Measurements from ENCODE around the gene KANSL1.
"Not testable (repeated sequence)": the region's sequence is repeated elsewhere in the genome, so short reads cannot be mapped to it uniquely, and the experiment has no call there.

KANSL1 gene

DNA sequence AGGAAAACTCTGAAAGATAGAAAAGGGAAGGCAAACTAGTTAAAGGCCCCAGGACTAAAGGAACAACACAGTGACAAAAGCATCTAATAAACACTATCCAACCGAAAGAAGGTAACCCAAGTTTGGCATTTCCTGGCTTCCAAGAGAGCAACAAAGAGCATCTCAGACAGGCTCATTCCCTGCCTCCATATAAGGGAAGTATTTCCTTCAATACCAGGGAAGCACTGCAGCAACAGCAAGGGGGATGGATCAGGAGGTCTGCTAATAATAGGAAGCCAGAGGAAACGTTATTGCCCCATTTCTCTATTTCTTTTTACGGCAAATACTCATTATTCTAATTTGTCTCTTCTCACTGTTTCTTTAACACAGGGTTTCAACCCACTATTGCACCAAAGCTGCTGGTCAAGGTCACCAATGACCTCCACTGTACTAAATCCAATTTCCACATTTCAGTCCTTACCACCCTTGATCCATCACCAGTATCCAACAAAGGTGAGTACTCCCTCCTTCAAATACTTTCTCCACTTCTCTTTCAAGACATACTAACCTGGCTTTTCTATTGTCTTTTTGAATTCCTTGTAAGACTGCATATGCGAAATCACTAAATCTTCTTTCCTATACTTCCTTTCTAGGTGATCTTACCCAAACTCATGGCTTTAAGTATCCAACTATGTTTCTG lies 86.1 kb downstream of the KANSL1 start:
- no peak overlapping the region for H3K27ac ChIP-seq (ENCODE audit: insufficient read depth, low read length, poor library complexity, severe bottlenecking)
- DNase-seq: no peak
- H3K27me3 ChIP-seq (replicated peaks; ENCODE audit: control insufficient read depth, insufficient read depth, low read length, poor library complexity, severe bottlenecking): no peaks in the 10 kb centered on the region
- no peaks in the 10 kb centered on the region for H3K9me3 ChIP-seq (ENCODE audit: control insufficient read depth, low read length)
- peaks cover 24% of the 10 kb centered on the region for H3K4me1 ChIP-seq (ENCODE audit: control insufficient read depth, insufficient read depth, low read length, poor library complexity, severe bottlenecking)
- H3K4me3 ChIP-seq (ENCODE audit: insufficient read depth, low read depth, low read length, poor library complexity, severe bottlenecking): no peak overlapping the region
- no peaks in the 10 kb centered on the region for H3K36me3 ChIP-seq (ENCODE audit: control insufficient read depth, insufficient read depth, low read length)

DNA sequence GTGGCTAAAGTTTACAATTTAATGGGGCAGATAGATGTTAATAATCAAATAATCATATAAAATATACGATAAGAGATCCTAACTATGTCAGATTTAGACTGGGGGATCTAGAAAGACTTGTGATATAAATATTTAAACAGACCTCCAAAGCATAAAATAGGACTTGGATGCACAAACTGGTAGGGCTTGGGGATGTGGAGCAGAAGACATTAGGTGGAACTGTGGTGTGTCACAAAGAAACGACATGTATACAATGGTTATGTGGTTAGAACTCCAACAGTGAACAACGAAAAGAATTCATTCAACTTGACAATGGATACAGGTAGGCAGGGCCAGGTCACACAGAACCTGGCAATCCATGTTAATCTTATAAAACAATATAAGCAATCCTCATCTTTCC lies 90.4 kb downstream of the KANSL1 start:
- not testable (repeated sequence) for H3K27ac ChIP-seq (ENCODE audit: insufficient read depth, low read length, poor library complexity, severe bottlenecking); H3K36me3 ChIP-seq (ENCODE audit: control insufficient read depth, insufficient read depth, low read length); DNase-seq; H3K4me3 ChIP-seq (ENCODE audit: insufficient read depth, low read depth, low read length, poor library complexity, severe bottlenecking); H3K27me3 ChIP-seq (replicated peaks; ENCODE audit: control insufficient read depth, insufficient read depth, low read length, poor library complexity, severe bottlenecking); H3K9me3 ChIP-seq (ENCODE audit: control insufficient read depth, low read length)
- peaks cover 27% of the 10 kb centered on the region for H3K4me1 ChIP-seq (ENCODE audit: control insufficient read depth, insufficient read depth, low read length, poor library complexity, severe bottlenecking)

DNA sequence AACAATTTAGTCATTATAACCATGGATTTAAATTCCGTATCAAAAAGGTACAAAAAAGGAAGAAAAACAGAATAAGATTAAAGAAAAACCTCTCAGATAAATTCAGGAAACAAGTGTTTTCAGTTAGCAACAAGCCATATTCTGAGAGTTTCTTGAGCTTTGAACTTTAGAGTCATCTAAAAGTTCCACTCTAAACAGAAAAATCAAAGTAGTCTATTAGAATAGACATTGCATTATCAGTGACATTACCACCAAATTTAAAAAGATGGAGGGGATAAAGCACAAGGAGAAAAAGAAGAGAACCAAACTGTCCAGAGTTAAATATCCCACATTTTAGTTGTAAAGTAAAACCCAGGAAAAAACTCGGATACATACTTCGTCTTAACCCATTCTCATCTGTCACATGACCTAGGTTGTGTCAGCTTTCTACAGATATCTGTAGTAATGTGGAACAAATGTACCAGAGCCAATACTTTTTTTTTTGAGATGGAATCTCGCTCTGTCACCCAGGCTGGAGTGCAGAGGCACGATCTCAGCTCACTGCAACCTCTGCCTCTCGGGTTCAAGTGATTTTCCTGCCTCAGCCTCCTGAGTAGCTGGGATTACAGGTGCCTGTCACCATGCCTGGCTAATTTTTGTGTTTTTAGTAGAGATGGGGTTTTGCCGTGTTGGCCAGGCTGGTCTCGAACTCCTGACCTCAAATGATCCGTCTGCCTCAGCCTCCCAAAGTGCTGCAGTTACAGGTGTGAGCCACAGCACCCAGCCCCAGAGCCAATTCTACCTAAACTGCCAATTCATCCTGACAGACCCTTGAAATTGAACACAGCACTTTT lies 91.2 kb downstream of the KANSL1 start:
- H3K27ac ChIP-seq (ENCODE audit: insufficient read depth, low read length, poor library complexity, severe bottlenecking); DNase-seq; H3K9me3 ChIP-seq (ENCODE audit: control insufficient read depth, low read length); H3K4me3 ChIP-seq (ENCODE audit: insufficient read depth, low read depth, low read length, poor library complexity, severe bottlenecking); H3K36me3 ChIP-seq (ENCODE audit: control insufficient read depth, insufficient read depth, low read length); H3K27me3 ChIP-seq (replicated peaks; ENCODE audit: control insufficient read depth, insufficient read depth, low read length, poor library complexity, severe bottlenecking): not testable (repeated sequence)
- H3K4me1 ChIP-seq (ENCODE audit: control insufficient read depth, insufficient read depth, low read length, poor library complexity, severe bottlenecking): peaks cover 21% of the 10 kb centered on the region

DNA sequence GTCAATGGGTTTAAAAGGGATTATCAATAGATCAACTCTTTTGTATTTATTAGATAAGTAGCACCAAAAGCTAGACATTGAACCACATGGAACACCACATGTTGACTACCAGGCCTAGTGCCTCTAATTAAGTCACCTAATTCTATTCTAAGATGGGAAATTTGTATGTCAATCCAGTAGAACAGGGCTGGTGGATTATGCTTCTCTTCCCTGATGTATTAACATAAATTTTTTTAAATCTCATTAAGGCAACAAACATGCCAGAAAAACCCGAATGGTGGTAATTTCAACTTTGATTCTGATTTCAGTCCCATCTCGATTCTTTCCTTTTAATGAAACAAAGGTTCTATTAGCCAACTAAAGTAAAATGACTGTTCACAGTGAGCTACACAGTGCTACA lies 92.6 kb downstream of the KANSL1 start:
- DNase-seq: no peak
- no peaks in the 10 kb centered on the region for H3K27me3 ChIP-seq (replicated peaks; ENCODE audit: control insufficient read depth, insufficient read depth, low read length, poor library complexity, severe bottlenecking)
- H3K9me3 ChIP-seq (ENCODE audit: control insufficient read depth, low read length): no peaks in the 10 kb centered on the region
- H3K27ac ChIP-seq (ENCODE audit: insufficient read depth, low read length, poor library complexity, severe bottlenecking): no peak overlapping the region
- H3K4me1 ChIP-seq (ENCODE audit: control insufficient read depth, insufficient read depth, low read length, poor library complexity, severe bottlenecking): peaks cover 18% of the 10 kb centered on the region
- no peaks in the 10 kb centered on the region for H3K36me3 ChIP-seq (ENCODE audit: control insufficient read depth, insufficient read depth, low read length)
- no peak overlapping the region for H3K4me3 ChIP-seq (ENCODE audit: insufficient read depth, low read depth, low read length, poor library complexity, severe bottlenecking)

DNA sequence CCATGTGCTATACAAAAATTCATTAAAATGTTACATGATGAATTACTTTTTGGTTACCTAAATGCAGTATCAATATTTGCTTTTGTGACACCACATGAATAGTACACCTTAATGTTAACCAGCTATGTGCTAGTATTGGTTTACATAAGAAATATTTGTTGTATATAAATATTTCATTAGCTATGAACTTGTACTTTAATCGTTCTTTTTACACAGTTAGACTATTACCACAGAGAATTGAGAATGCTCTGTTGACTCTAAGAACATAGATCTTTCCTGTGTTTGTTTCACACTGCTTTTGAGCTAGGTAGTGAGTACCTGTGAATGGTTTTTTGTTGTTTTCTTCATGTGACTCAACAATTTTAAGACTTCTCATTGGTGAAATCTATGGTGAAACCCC lies 93.4 kb downstream of the KANSL1 start:
- no peak overlapping the region for H3K4me3 ChIP-seq (ENCODE audit: insufficient read depth, low read depth, low read length, poor library complexity, severe bottlenecking)
- H3K27me3 ChIP-seq (replicated peaks; ENCODE audit: control insufficient read depth, insufficient read depth, low read length, poor library complexity, severe bottlenecking): no peaks in the 10 kb centered on the region
- no peaks in the 10 kb centered on the region for H3K36me3 ChIP-seq (ENCODE audit: control insufficient read depth, insufficient read depth, low read length)
- no peaks in the 10 kb centered on the region for H3K9me3 ChIP-seq (ENCODE audit: control insufficient read depth, low read length)
- no peak overlapping the region for H3K27ac ChIP-seq (ENCODE audit: insufficient read depth, low read length, poor library complexity, severe bottlenecking)
- H3K4me1 ChIP-seq (ENCODE audit: control insufficient read depth, insufficient read depth, low read length, poor library complexity, severe bottlenecking): peaks cover 18% of the 10 kb centered on the region
- DNase-seq: no peak

DNA sequence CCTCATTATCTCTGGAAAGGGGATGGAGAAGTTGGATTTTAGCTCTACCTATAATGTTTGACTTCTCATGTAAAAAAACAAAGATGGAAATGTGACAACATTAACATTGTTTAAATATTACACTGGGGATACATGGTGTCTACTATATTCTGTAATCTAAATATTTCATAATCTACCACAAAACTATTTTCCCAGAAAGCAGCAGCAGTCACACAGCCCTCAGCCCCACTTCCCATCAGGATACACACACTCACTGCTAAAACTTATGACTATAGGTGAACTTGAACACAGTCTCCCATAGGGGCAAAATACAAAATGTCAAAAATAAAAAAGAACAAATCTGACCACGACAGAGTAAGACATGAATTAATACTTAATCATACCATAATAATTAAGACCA lies 95.7 kb downstream of the KANSL1 start:
- Histone ChIP-seq H3K27me3 (replicated peaks; ENCODE audit: control insufficient read depth, insufficient read depth, low read length, poor library complexity, severe bottlenecking) (no peaks in the 10 kb centered on the region), H3K36me3 (ENCODE audit: control insufficient read depth, insufficient read depth, low read length) (peaks cover 19% of the 10 kb centered on the region), H3K4me3 (ENCODE audit: insufficient read depth, low read depth, low read length, poor library complexity, severe bottlenecking) (no peak overlapping the region), H3K4me1 (ENCODE audit: control insufficient read depth, insufficient read depth, low read length, poor library complexity, severe bottlenecking) (peaks cover 14% of the 10 kb centered on the region), H3K9me3 (ENCODE audit: control insufficient read depth, low read length) (no peaks in the 10 kb centered on the region), H3K27ac (ENCODE audit: insufficient read depth, low read length, poor library complexity, severe bottlenecking) (no peak overlapping the region)
- no peak for DNase-seq

DNA sequence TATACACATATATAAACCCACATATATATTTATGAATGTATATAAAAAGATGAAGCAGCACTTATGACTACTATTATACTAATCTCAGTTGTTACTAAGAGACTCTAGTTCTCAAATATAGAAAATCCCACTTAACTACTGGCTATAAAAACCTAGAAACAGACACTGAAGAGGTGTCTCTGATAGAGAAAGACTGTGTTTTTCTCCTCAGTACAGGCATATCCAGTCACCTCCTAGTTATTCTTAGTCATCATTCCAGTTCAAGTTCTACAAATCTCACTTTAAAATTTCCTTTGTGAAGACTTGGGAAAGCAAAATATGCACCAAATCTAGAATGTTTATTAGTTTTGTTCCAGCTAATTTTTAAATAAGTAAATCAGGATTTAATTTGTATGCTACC lies 100.2 kb downstream of the KANSL1 start:
- Histone ChIP-seq H3K27ac (ENCODE audit: insufficient read depth, low read length, poor library complexity, severe bottlenecking) (no peak overlapping the region), H3K27me3 (replicated peaks; ENCODE audit: control insufficient read depth, insufficient read depth, low read length, poor library complexity, severe bottlenecking) (no peaks in the 10 kb centered on the region), H3K4me3 (ENCODE audit: insufficient read depth, low read depth, low read length, poor library complexity, severe bottlenecking) (no peak overlapping the region), H3K36me3 (ENCODE audit: control insufficient read depth, insufficient read depth, low read length) (peaks cover 23% of the 10 kb centered on the region), H3K9me3 (ENCODE audit: control insufficient read depth, low read length) (no peaks in the 10 kb centered on the region), H3K4me1 (ENCODE audit: control insufficient read depth, insufficient read depth, low read length, poor library complexity, severe bottlenecking) (no peaks in the 10 kb centered on the region)
- DNase-seq: no peak

DNA sequence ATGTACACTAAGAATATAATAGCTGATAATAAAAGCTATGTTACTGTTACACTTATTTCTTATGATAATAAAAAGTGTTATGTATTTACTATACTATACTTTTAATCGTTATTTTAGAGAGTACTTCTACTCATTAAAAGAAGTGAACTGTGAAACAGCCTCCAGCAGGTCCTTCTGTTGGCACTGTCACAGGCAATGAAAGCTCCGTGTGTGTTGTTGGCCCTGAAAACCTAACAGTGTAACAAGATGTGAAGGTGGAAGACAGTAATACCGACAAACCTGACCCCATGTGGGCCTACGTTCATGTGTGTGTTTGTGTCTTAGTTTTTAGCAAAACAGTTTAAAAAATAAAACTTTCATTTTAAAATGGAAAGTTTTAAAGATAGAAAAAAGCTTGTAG lies 102.4 kb downstream of the KANSL1 start:
- DNase-seq: no peak
- H3K4me1 ChIP-seq (ENCODE audit: control insufficient read depth, insufficient read depth, low read length, poor library complexity, severe bottlenecking): no peaks in the 10 kb centered on the region
- peaks cover 23% of the 10 kb centered on the region for H3K36me3 ChIP-seq (ENCODE audit: control insufficient read depth, insufficient read depth, low read length)
- H3K4me3 ChIP-seq (ENCODE audit: insufficient read depth, low read depth, low read length, poor library complexity, severe bottlenecking): no peak overlapping the region
- H3K27me3 ChIP-seq (replicated peaks; ENCODE audit: control insufficient read depth, insufficient read depth, low read length, poor library complexity, severe bottlenecking): no peaks in the 10 kb centered on the region
- no peak overlapping the region for H3K27ac ChIP-seq (ENCODE audit: insufficient read depth, low read length, poor library complexity, severe bottlenecking)
- H3K9me3 ChIP-seq (ENCODE audit: control insufficient read depth, low read length): no peaks in the 10 kb centered on the region

DNA sequence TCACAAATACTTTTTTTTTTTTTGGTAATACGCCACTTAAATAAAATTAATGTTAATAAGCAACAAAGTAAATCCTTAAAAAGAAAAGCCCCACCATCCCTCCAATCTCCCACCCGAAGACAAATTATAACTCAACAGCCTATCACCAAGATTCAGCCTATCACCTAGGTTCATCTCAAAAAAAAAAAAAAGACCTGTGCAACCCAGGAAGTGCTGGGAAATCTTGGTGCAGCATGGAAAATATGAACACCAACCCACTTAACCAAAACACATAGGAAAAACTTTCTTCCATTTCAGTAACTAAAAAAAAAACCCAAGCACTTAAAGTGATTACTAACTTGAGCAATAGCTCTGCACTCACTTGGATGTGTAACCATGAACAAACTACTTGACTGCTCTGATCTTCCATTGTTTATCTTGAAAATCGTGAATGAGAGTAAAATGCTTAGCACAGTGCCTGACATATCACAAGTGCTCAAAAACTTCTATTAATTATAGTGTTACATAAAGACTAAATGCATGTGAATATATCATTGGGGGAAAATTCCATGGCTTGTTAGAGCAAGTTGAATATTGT lies 103.8 kb downstream of the KANSL1 start:
- H3K4me1 ChIP-seq (ENCODE audit: control insufficient read depth, insufficient read depth, low read length, poor library complexity, severe bottlenecking): no peaks in the 10 kb centered on the region

DNA sequence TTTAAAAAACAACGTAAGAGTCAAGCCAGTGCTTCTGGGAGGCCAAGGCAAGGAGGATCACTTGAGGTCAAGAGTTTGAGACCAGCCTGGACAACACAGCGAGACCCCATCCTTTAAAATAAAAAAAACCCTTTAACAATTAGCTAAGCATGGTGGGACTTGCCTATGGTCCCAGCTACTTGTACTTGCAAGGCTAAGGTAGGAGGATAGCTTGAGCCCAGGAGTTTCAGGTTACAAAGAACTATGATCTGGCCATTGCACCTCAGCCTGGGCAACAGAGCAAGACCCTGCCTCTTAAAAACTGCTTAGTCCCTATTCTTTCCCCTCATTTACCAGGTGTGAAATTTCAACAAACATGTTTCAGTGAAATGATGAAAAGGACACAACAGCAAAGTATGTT lies 104.6 kb downstream of the KANSL1 start:
- Histone ChIP-seq H3K36me3 (ENCODE audit: control insufficient read depth, insufficient read depth, low read length) (peaks cover 14% of the 10 kb centered on the region), H3K4me1 (ENCODE audit: control insufficient read depth, insufficient read depth, low read length, poor library complexity, severe bottlenecking) (no peaks in the 10 kb centered on the region), H3K27ac (ENCODE audit: insufficient read depth, low read length, poor library complexity, severe bottlenecking) (no peak overlapping the region), H3K9me3 (ENCODE audit: control insufficient read depth, low read length) (no peaks in the 10 kb centered on the region), H3K27me3 (replicated peaks; ENCODE audit: control insufficient read depth, insufficient read depth, low read length, poor library complexity, severe bottlenecking) (no peaks in the 10 kb centered on the region), H3K4me3 (ENCODE audit: insufficient read depth, low read depth, low read length, poor library complexity, severe bottlenecking) (no peak overlapping the region)
- DNase-seq: no peak

More for the DNA sequence above, 103.8 kb downstream of the KANSL1 start:
- Histone ChIP-seq H3K27me3 (replicated peaks; ENCODE audit: control insufficient read depth, insufficient read depth, low read length, poor library complexity, severe bottlenecking) (no peaks in the 10 kb centered on the region), H3K27ac (ENCODE audit: insufficient read depth, low read length, poor library complexity, severe bottlenecking) (no peak overlapping the region), H3K9me3 (ENCODE audit: control insufficient read depth, low read length) (no peaks in the 10 kb centered on the region), H3K4me3 (ENCODE audit: insufficient read depth, low read depth, low read length, poor library complexity, severe bottlenecking) (no peak overlapping the region), H3K36me3 (ENCODE audit: control insufficient read depth, insufficient read depth, low read length) (peaks cover 20% of the 10 kb centered on the region)
- DNase-seq: no peak

All from effector memory CD4-positive, alpha-beta T cell (primary cell).